Pancreas (tissue), 10 donors: ENCODE data around the gene NAIP. TPM values are rescaled to one million over a fixed set of nuclear protein-coding genes. Genes with fewer than 3 reads are reported as not detected.
A peak's percentile ranks its signal among the peaks of the same experiment; 100 is the strongest.
"Not testable (repeated sequence)": the region's sequence is repeated elsewhere in the genome, so short reads cannot be mapped to it uniquely, and the experiment has no call there.

Source experiments
- ATAC-seq, 4 donors: fragments of 200-7000 bp; cut with Tn5 transposase; one replicate each; pipeline versions ENCODE4 v1.8.0 to v1.9.1; 2020; ENCODE audit warnings: mild to moderate bottlenecking in 4 of 4, moderate library complexity in 4 of 4
- DNase-seq, 6 donors: peaks; one replicate each; pipeline ENCODE4 v3.0.0-alpha.2; 2020
- FAIRE-seq: peaks from 2 replicates; lab custom pipeline; 2012; peaks lifted over from hg19 to GRCh38; lab: Jason Lieb, UNC
- H3K27ac ChIP-seq, 4 donors: fragments of 200-600 bp; sonication (generic); 1 replicate in 3 of 4; 2 replicates in 1 of 4; pipeline versions ENCODE4 v1.5.0 to v1.8.0; 2020
- H3K27me3 ChIP-seq, 4 donors: fragments of 200-600 bp; one replicate each; pipeline ENCODE4 v1.8.0; 2021
- H3K36me3 ChIP-seq, 3 donors: fragments of 200-600 bp; sonication (generic) in 1 of 3; one replicate each; pipeline versions ENCODE4 v1.5.0 to v1.8.0; 2020 to 2021
- H3K4me1 ChIP-seq, 3 donors: fragments of 200-600 bp; one replicate each; pipeline ENCODE4 v1.8.0; 2021
- H3K4me3 ChIP-seq, 4 donors: fragments of 200-600 bp; sonication (generic) in 2 of 4; one replicate each; pipeline versions ENCODE4 v1.5.0 to v1.8.0; 2020 to 2021
- H3K9me3 ChIP-seq, 4 donors: fragments of 200-600 bp; one replicate each; pipeline ENCODE4 v1.8.0; 2021
- WGBS, 2 donors: extraction: QIAGEN DNeasy Blood & Tissue Kit; methylation state at CpG; one replicate each; pipeline ENCODE4 v1.1.7; 2013; 5-methylcytosine and 5-hydroxymethylcytosine counted together
- intact Hi-C, 3 donors: fragments of 100-400 bp; cut with DNase I; formaldehyde crosslinking; loops; one replicate each; pipeline versions ENCODE4 v1.11.1 to v1.14.2; 2022
- polyA plus RNA-seq, 2 donors: library from polyadenylated mRNA; stranded (reverse); fragments of 200-250 nt; gene quantifications; one replicate each; pipeline ENCODE4 v1.2.3, GENCODE V29; 2013
- total RNA-seq, 6 donors: library from RNA; stranded (reverse); fragmentation: NEBNext Ultra II Directional in 4 of 6; extraction: Animal tissue kit (Norgen Biotek cat#: 25700) in 4 of 6; gene quantifications; one replicate each; pipeline versions ENCODE4 v1.2.1 to v1.2.4, GENCODE V29; 2021 to 2023
- TF ChIP-seq, protein P1 (sequence below), 4 donors: fragments of 200-600 bp; sonication (generic) in 3 of 4; IDR thresholded peaks; one replicate each; pipeline versions ENCODE4 v1.5.0 to v1.8.0; 2021; ENCODE audit warnings: antibody characterized with exemption in 4 of 4
- donor health status: healthy with polysubstance abuse.
- donor health status: DM: no; HTN: no; CAD: no; lungs with moderate emphysema.
- donor health status: DM: no; HTN: no; CAD: no.
- donor health status: control.
- donor health status: control.
- donor health status: Bipolar disorder and iron deficiency.
- donor health status: DM: yes; HTN: yes; CAD: no.
- donor health status: DM: no; HTN: no; CAD: no.
- donor health status: DM: no; HTN: no; CAD: no.
- donor health status: DM: yes; HTN: yes; CAD: no.

The NAIP gene
- total and polyA plus RNA-seq, 8 donors: 2.7 to 14.4 (median 6.1) TPM

DNA sequence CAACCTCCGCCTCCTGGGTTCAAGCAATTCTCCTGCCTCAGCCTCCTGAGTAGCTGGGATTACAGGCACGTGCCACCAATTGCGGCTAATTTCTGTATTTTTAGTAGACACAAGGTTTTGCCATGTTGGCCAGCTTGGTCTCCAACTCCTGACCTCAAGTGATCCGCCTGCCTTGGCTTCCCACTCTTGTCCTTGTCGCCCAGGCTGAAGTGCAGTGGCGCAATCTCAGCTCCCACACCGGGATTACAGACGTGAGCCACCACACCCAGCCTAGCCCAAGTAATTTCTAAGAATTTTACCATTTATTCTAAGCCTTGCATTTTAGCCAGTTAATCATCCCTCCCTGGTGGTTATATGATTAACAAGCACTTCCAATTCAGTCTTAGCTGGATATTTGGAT lies 11.0 kb downstream of the NAIP start:
- 80 to 90% methylated on average over 8 of the region's 8 CpGs for WGBS, 2 donors
- H3K9me3 ChIP-seq: no peaks in the 10 kb centered on the region
- ATAC-seq: no peak
- intact Hi-C loops: no loop called here
- no peaks in the 10 kb centered on the region for H3K36me3 ChIP-seq
- H3K27ac ChIP-seq: no peak overlapping the region
- no peak for FAIRE-seq
- H3K27me3 ChIP-seq: no peaks in the 10 kb centered on the region
- H3K4me1 ChIP-seq: no peaks in the 10 kb centered on the region
- DNase-seq: no peak
- H3K4me3 ChIP-seq: no peak overlapping the region
- TF ChIP-seq, protein P1, sequence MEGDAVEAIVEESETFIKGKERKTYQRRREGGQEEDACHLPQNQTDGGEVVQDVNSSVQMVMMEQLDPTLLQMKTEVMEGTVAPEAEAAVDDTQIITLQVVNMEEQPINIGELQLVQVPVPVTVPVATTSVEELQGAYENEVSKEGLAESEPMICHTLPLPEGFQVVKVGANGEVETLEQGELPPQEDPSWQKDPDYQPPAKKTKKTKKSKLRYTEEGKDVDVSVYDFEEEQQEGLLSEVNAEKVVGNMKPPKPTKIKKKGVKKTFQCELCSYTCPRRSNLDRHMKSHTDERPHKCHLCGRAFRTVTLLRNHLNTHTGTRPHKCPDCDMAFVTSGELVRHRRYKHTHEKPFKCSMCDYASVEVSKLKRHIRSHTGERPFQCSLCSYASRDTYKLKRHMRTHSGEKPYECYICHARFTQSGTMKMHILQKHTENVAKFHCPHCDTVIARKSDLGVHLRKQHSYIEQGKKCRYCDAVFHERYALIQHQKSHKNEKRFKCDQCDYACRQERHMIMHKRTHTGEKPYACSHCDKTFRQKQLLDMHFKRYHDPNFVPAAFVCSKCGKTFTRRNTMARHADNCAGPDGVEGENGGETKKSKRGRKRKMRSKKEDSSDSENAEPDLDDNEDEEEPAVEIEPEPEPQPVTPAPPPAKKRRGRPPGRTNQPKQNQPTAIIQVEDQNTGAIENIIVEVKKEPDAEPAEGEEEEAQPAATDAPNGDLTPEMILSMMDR (IDR thresholded peaks at IDR 0.05): no peak

DNA sequence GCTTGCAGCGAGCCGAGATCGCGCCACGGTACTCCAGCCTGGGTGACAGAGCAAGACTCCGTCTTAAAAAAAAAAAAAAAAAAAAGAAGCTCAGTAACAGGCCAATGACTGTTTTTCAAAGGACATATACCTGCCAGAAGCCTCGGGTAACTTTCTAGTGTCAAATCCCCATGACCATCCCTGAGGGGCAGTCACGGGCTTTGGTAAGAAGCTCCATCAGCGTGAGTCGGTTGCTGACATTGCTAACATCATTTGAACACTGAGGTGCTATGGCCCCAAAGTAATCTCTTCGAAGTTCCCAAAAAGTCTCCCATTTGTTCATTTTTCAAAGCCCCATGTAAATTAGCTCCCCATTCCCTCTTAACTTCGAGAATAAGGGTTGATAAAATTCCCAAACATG lies 11.6 kb downstream of the NAIP start:
- WGBS, 2 donors: 80 to 83% methylated on average over 12 of the region's 12 CpGs
- ATAC-seq (no peak), DNase-seq (no peak), FAIRE-seq (no peak)
- Histone ChIP-seq H3K27me3 (no peaks in the 10 kb centered on the region), H3K9me3 (no peaks in the 10 kb centered on the region), H3K36me3 (no peaks in the 10 kb centered on the region), H3K27ac (no peak overlapping the region), H3K4me3 (no peak overlapping the region), H3K4me1 (no peaks in the 10 kb centered on the region)
- TF ChIP-seq, protein P1 (IDR thresholded peaks at IDR 0.05): no peak
- intact Hi-C loops: no loop called here

DNA sequence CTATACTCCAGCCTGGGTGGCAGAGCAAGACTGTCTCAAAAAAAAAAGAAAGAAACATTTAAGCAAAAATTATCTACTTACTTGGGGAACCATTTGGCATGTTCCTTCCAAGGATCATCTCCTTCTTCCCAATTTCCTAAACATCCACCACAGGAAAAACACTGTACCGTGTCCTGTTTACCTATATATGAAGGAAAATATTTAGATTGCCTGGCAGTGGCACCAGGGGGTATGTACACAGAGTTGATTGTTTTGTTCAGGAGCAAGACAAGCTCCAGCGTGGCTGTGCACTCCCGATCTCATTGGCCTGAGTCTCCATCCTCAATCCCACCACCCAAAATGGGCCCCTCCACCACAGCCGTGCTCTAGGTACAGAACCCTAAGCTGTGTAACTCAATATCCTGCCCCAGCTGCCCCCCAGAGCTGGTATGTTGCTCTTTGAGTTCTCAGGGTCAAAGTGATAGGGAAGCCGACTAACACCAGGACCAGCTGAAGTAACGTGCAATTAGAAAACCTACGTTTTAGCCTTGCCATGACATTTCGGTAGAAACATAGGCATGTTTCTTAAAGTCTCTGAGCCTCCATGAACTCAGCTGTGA lies 13.8 kb downstream of the NAIP start:
- DNase-seq: no peak
- Histone ChIP-seq H3K27me3 (no peaks in the 10 kb centered on the region), H3K4me3 (no peak overlapping the region), H3K36me3 (no peaks in the 10 kb centered on the region), H3K9me3 (no peaks in the 10 kb centered on the region), H3K4me1 (no peaks in the 10 kb centered on the region), H3K27ac (no peak overlapping the region)
- FAIRE-seq: no peak
- ATAC-seq: no peak
- TF ChIP-seq, protein P1 (IDR thresholded peaks at IDR 0.05): no peak
- WGBS, 2 donors: 58 to 75% methylated on average over 8 of the region's 8 CpGs
- intact Hi-C loops: no loop called here

DNA sequence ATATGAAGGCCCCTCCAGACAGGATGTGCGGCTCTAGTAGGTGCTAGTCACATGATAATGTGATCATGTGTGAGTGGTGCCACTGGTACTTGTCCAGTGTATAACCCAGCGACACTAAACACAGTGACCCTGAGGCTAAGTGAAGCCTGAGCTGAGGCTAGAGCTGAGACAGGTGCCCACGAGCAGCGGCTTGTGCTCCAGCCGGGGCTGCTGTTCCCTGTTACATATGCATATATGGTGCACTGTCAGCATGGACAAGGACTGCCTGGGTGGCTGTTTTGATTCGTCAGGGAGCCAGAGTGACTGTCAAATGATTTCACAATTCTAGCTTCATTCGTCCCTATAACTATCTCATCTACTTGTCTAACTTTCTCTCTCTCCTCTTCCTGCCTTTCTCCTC lies 18.2 kb downstream of the NAIP start:
- H3K4me3 ChIP-seq, H3K27me3 ChIP-seq, H3K9me3 ChIP-seq, DNase-seq, ATAC-seq, H3K4me1 ChIP-seq, H3K36me3 ChIP-seq, H3K27ac ChIP-seq, intact Hi-C loops, FAIRE-seq: not testable (repeated sequence)
- WGBS, 2 donors: 48 to 94% methylated on average over 2 of the region's 7 CpGs

DNA sequence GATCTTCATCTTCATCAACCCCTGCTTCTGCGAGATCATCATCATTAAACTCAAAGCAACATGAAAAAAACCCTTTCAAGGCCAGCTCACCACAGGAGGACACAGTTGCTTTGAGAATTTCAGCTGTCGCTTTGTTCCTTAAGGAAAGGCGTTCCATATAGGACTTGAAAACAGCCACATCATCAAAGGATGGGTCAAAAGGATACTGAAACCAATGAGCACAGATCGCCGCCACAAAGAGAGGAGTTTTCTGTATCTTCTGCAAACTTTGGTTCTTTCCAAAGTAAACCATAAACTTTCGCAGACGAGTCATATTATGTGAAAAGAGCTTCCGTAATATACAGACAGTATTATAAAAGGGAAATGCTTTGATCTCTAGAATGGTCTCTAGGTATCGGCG lies 40.3 kb downstream of the NAIP start:
- ATAC-seq, H3K27ac ChIP-seq, H3K36me3 ChIP-seq, DNase-seq, H3K4me1 ChIP-seq, FAIRE-seq, H3K27me3 ChIP-seq, H3K4me3 ChIP-seq, H3K9me3 ChIP-seq, intact Hi-C loops: not testable (repeated sequence)
- WGBS, 2 donors: no CpG with 5 or more reads among the region's 10 CpGs

DNA sequence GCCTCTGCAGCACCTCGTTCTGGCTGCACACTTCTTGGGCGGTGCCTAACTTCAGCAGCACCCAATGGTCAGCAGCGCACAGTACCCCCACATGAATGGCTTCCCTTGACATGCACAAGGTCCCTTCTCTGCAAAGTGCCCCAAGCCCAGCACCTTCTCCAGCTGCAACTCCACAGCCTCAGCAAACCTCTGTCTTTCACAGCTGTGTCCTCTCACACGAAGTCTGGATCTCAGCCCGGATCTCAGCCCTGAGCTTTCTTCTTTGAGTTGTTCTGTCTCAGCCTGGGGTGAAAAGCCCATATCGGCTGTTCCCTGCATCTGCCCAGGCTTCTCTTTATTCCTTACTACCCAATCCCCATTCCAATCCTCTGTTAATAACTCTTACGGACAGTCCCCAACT lies 57.9 kb downstream of the NAIP start:
- WGBS, 2 donors: no CpG with 5 or more reads among the region's 7 CpGs
- intact Hi-C loops, H3K27ac ChIP-seq, H3K9me3 ChIP-seq, H3K4me1 ChIP-seq, H3K36me3 ChIP-seq, DNase-seq, H3K27me3 ChIP-seq, FAIRE-seq, H3K4me3 ChIP-seq: not testable (repeated sequence)
- peak; percentile 90 to 97 (median 96) for ATAC-seq

DNA sequence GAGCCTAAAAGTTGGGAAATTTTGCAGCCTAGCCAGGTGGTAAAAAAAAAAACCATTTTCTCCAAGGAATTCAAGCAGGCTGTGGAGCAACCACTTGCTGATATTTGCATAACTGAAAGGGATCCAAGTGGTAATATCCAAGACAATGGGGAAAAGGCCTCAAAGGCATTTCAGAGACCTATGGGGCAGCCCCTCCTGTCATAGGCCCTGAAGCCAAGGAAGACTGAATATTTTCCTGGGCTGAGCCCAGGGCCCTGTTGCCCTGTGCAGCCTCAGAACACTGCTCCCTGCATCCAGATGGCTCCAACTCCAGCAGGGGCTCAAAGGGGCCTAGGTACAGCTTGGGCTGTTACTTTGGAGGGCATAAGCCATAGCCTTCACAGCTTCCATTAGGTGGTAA lies 60.6 kb downstream of the NAIP start:
- H3K4me1 ChIP-seq, DNase-seq, H3K9me3 ChIP-seq, H3K27me3 ChIP-seq, H3K4me3 ChIP-seq, H3K27ac ChIP-seq, H3K36me3 ChIP-seq, intact Hi-C loops, FAIRE-seq, ATAC-seq: not testable (repeated sequence)

DNA sequence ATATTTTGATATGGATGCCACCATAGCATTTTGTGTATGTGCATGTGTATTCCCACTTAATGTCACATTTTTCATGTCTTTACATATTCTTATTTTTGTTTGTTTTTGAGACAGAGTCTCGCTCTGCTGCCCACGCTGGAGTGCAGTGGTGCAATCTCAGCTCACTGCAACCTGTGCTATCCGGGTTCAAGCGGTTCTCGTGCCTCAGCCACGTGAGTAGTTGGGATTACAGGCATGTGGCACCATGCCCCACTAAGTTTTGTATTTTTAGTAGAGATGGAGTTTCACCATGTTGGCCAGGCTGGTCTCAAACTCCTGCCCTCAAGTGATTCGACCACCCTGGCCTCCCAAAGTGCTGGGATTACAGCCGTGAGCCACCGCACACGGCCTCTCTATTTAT lies 72.1 kb downstream of the NAIP start:
- H3K27ac ChIP-seq, H3K4me3 ChIP-seq, FAIRE-seq, H3K36me3 ChIP-seq, H3K4me1 ChIP-seq, H3K9me3 ChIP-seq, intact Hi-C loops, DNase-seq, ATAC-seq, H3K27me3 ChIP-seq: not testable (repeated sequence)
- no CpG with 5 or more reads among the region's 10 CpGs for WGBS, 2 donors

DNA sequence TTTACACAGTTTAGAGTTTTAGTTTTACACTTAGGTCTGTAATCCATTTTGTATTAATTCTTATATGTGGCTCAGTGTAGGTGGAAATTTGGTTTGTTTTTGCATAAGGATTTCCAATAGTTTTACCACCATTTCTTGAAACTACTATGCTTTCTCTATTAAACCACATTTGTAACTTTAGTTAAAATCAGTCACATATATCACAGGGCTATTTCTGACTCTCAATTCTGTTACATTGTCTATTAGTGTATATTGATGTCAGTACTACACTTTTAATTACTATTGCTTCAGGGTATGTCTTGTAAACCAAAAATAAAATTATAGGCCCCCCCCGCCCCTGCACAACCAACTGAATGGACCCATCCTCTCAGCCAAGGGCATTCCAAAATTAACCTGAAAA lies 92.6 kb downstream of the NAIP start:
- H3K9me3 ChIP-seq, ATAC-seq, H3K27ac ChIP-seq, FAIRE-seq, H3K27me3 ChIP-seq, intact Hi-C loops, H3K4me1 ChIP-seq, H3K4me3 ChIP-seq, DNase-seq, H3K36me3 ChIP-seq: not testable (repeated sequence)
- no CpG with 5 or more reads among the region's 1 CpG for WGBS, 2 donors
